Ectodermal cell (in vitro differentiated cells): ENCODE measurements around the gene EIF2B1.

Experiments
- H3K27ac ChIP-seq: 2 replicates; pipeline ENCODE4 v1.7.0; 2013; ENCODE audit warnings: mild to moderate bottlenecking, low read depth, low read length; ENCODE audit not compliant: insufficient read depth, poor library complexity, severe bottlenecking
- H3K27me3 ChIP-seq: 2 replicates; pipeline ENCODE4 v1.7.0; 2013; ENCODE audit warnings: mild to moderate bottlenecking, low read length; ENCODE audit not compliant: insufficient read depth, control insufficient read depth, poor library complexity, severe bottlenecking
- H3K36me3 ChIP-seq: one replicate; pipeline ENCODE4 v1.7.0; 2013; ENCODE audit warnings: low read length; ENCODE audit not compliant: control insufficient read depth, insufficient read depth
- H3K4me1 ChIP-seq: one replicate; pipeline ENCODE4 v1.7.0; 2013; ENCODE audit warnings: low read length; ENCODE audit not compliant: control insufficient read depth, insufficient read depth
- H3K4me3 ChIP-seq: 2 replicates; pipeline ENCODE4 v1.7.0; 2013; ENCODE audit warnings: low read depth, low read length, control low read depth; ENCODE audit not compliant: insufficient read depth
- H3K9me3 ChIP-seq: 2 replicates; pipeline ENCODE4 v1.7.0; 2013; ENCODE audit warnings: mild to moderate bottlenecking, low read length, moderate library complexity; ENCODE audit not compliant: control insufficient read depth
- WGBS, 2 experiments: methylation state at CpG; one replicate each; pipeline ENCODE4 v1.1.7; 2013; ENCODE audit warnings: missing lambda C conversion rate in 2 of 2; 5-methylcytosine and 5-hydroxymethylcytosine counted together

Gene EIF2B1

DNA sequence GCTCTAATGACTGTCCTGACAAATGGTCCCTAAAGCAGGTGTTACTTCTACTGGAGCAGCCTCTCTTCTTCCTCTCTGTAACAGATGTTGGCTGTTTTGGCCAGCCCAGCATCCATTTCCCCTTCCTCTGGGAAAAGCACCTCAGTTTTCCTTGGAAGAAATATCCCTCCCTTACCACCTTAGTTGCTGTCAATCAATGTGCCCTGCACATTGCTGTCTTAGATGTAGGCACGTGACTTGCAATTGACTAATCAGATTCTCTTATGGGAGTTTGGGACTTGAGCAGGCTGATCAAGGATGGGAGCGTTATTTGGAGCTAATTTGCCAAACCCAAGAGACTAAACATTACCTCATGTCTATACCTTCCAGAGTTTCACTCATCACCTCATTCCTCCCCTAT, 61.1 kb downstream of the EIF2B1 start:
- no peaks in the 10 kb centered on the region for H3K27me3 ChIP-seq
- H3K9me3 ChIP-seq: no peaks in the 10 kb centered on the region
- no peaks in the 10 kb centered on the region for H3K4me1 ChIP-seq
- H3K4me3 ChIP-seq: no peak overlapping the region
- H3K27ac ChIP-seq: no peak overlapping the region
- 41 to 46% methylated on average over 2 of the region's 2 CpGs for WGBS, 2 experiments
- H3K36me3 ChIP-seq: no peaks in the 10 kb centered on the region

GRCh38 chr12:123571343-123571813, 62.1 kb downstream of the EIF2B1 start:
- H3K27me3 ChIP-seq: no peaks in the 10 kb centered on the region
- no peak overlapping the region for H3K4me3 ChIP-seq
- H3K4me1 ChIP-seq: no peaks in the 10 kb centered on the region
- H3K36me3 ChIP-seq: no peaks in the 10 kb centered on the region
- 63 to 65% methylated on average over 2 to 4 of the region's 4 CpGs for WGBS, 2 experiments
- H3K27ac ChIP-seq: no peak overlapping the region
- H3K9me3 ChIP-seq: no peaks in the 10 kb centered on the region
